WI38 (cell line): Measurements from ENCODE around the gene USP34.
"Not testable (repeated sequence)": the region's sequence is repeated elsewhere in the genome, so short reads cannot be mapped to it uniquely, and the experiment has no call there.

Experiments used
- H3K4me3 ChIP-seq: 2 replicates; pipeline ENCODE4 v1.5.1; 2011; ENCODE audit warnings: low read depth, mild to moderate bottlenecking, control low read depth, low read length
- TF ChIP-seq, protein P1 (sequence below): IDR thresholded peaks from 2 replicates; pipeline ENCODE4 v1.5.1; 2012; ENCODE audit warnings: low read depth, mild to moderate bottlenecking, control low read depth, low read length

USP34 gene

DNA sequence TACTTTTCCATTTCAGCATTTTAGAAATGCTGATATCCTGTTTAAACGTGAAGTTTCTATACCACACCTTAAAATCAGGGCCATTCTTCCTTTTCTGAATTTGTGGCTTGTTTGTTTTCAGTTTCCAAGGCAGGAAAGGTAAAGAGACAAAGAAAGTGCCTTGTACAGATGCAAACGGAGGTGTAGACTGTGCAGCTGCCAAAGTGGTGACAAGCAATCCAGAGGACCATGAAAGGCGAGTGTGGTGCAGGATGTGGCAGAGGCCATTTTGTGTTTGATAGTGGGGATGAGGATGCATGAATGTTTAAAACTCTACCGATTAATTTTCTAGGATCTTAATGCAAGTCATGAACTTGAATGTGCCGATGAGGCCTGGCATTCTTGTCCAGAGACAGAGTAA is 308.2 kb downstream of the USP34 start:
- H3K4me3 ChIP-seq, result no peak overlapping the region
- TF ChIP-seq, protein P1, sequence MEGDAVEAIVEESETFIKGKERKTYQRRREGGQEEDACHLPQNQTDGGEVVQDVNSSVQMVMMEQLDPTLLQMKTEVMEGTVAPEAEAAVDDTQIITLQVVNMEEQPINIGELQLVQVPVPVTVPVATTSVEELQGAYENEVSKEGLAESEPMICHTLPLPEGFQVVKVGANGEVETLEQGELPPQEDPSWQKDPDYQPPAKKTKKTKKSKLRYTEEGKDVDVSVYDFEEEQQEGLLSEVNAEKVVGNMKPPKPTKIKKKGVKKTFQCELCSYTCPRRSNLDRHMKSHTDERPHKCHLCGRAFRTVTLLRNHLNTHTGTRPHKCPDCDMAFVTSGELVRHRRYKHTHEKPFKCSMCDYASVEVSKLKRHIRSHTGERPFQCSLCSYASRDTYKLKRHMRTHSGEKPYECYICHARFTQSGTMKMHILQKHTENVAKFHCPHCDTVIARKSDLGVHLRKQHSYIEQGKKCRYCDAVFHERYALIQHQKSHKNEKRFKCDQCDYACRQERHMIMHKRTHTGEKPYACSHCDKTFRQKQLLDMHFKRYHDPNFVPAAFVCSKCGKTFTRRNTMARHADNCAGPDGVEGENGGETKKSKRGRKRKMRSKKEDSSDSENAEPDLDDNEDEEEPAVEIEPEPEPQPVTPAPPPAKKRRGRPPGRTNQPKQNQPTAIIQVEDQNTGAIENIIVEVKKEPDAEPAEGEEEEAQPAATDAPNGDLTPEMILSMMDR, result no peak

DNA sequence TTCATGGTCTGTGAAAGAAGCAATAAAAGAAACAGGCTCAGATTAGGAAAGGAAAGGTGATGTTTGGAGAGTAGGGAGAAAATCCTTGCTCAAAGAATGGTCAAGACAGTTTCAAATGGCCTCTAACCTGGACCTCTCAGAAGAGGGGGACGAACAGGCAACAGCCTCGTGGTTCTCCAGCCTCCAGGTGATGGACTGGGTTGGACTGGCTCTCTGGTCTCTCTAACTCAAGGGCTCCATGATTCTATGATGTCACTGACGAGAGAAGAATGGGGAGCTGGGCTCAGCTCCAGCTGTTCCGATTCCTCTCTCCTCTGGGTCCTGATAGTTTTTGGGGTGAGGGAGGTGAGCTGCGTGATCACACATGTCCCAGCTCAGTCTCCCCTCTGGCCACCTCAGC is 309.0 kb downstream of the USP34 start, which contains the start of gene C2orf74:
TSS of gene C2orf74 (plus strand) at position 301 of the 400 bp plus-strand sequence. CDS start 327 bp downstream, outside the sequence.
- TF ChIP-seq, protein P1, result no peak
- H3K4me3 ChIP-seq, result no peak within 1 kb of the TSS

DNA sequence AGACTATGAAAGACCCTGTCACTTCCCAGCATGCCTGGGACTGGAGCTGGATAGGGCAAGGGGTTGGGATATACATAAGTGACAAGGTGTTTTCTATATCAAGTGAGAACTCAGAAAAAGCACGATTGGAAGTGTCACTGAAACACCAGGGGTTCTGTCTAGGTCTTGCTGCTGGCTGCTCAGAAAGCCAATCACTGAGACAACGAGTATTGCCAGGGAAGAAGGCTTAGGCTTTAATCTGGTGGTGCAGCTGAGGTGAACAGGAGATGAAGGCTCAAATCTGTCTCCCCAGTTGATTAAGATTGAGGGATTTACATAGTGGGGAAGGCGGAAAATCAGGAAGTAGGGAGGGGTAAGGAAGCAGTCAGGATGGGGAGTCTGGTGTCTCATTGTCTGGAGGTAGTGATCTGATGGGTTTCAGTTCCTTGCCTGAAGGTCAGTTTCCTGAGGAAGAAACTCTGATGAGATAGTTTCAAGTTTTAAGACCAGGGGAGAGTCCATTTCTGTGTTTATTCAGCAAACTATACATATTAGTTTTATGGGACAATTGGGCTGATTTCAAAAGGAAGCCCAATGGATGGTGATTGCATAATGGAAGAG is 312.4 kb downstream of the USP34 start:
- no peak overlapping the region for H3K4me3 ChIP-seq
- TF ChIP-seq, protein P1, result no peak

DNA sequence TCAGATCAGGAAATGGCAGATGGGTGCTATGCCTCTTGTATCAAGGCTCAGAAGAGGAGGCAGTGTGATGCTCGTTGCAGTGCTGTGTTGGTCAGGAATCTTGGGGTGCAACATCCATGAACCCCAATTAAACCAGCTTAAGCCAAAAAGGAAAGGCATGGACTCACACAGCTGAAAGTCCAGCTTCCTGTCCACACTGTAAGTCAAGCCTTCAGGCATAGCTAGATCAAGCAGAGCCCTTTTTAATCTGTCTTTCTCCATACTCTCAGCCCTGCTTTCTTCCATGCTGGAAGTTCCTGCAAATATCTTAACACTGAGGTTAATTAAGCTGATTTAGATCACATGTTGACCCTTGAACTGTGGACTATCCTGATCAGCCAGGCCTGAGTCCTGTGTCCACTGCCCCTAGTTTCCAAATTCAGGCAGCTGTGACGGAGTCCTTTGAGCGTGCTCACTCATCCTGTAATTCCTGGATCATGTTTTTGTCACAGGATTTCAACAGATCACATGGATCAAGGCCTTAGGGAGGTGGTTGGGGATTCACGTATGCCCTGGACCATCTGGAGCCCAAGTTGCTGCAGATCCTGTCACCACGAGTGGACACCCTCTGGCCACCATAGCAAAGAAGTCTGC is 313.4 kb downstream of the USP34 start:
- TF ChIP-seq, protein P1, result no peak
- H3K4me3 ChIP-seq, result no peak overlapping the region

DNA sequence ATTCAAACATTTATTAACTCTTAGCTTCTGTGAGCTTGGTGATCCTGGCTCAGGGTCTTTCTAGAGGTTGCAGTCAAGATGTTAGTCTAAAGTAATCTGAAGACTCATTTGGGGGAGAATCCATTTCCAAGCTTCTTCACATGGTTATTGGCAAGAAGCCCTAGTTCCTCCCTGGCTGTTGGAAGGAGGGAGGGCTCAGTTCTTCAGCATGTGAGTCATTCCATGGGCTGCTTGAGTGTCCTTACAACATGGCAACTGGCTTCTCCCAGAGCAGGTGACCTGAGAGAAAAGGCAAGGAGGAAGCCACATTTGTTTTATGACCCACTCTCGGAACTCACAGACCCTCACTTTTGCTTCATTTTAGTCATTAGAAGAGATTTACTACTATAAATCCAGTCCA is 319.5 kb downstream of the USP34 start:
- TF ChIP-seq, protein P1, result no peak
- H3K4me3 ChIP-seq, result no peak overlapping the region

DNA sequence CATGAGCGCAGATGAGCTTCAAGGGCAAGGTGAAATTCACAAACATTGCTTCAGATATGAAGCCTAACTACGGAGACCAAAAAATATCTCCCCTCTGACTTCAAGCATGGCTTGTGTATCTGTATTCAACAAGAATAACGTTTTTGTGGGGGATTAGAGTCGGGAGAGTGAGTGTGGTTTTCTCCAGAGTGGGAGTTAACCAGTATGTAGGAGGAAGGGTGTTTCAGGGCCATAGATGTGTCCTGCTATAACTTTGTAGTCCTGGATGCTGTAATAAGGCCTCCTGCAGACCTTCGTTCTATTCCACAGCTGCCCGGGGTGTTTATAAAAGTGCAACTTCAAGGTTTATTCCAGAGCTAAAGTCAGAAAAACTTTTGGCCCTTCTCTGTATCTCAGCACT is 321.8 kb downstream of the USP34 start:
- H3K4me3 ChIP-seq, result no peak overlapping the region
- TF ChIP-seq, protein P1, result no peak

DNA sequence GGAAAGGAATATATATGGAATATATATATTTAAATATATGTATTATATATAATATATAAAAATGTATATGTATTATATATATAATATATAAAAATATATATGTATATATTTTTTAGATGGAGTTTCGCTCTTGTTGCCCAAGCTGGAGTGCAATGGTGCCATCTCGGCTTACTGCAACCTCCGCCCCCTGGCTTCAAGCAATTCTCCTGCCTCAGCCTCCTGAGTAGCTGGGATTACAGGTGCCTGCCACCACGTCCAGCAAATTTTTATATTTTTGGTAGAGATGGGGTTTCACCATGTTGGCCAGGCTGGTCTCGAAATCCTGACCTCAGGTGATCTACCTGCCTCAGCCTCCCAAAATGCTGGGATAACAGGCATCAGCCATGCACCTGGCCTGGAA is 322.8 kb downstream of the USP34 start:
- not testable (repeated sequence) for H3K4me3 ChIP-seq
